Measurements from ENCODE around the gene ARFIP1.
A peak's percentile ranks its signal among the peaks of the same experiment; 100 is the strongest.

Gene ARFIP1

GRCh38 chr4:152935143-152935542 is 155.4 kb downstream of the ARFIP1 start:
- H2BK120ac ChIP-seq (ENCODE audit: low read depth, low read length) = no peak overlapping the region
- peaks cover 9% of the 10 kb centered on the region for H3K79me1 ChIP-seq (ENCODE audit: low read length)
- H4K8ac ChIP-seq (ENCODE audit: low read depth, low read length) = no peak overlapping the region
- no peaks in the 10 kb centered on the region for H3K27me3 ChIP-seq (ENCODE audit: insufficient read depth, low read length, poor library complexity)
- no CpG with 5 or more reads among the region's 16 CpGs for WGBS (ENCODE audit: extremely low coverage, insufficient coverage, low lambda C conversion rate)
- no peaks in the 10 kb centered on the region for H3K36me3 ChIP-seq (ENCODE audit: control insufficient read depth, insufficient read depth, low read length)
- H3K9ac ChIP-seq (ENCODE audit: low read length) = peak overlapping the region; percentile 89
- H3K56ac ChIP-seq (ENCODE audit: low read length) = no peak overlapping the region
- peak overlapping the region; percentile 73 for H3K4me2 ChIP-seq (ENCODE audit: low read length)
- no peak overlapping the region for H3K4ac ChIP-seq (ENCODE audit: low read depth, low read length)
- no peak overlapping the region for H4K5ac ChIP-seq (ENCODE audit: low read length)
- H3K79me2 ChIP-seq (ENCODE audit: control insufficient read depth, insufficient read depth, low read length) = peaks cover 20% of the 10 kb centered on the region
- no peak overlapping the region for H3K18ac ChIP-seq (ENCODE audit: low read length)
- no peak overlapping the region for H2BK15ac ChIP-seq (replicated peaks; ENCODE audit: low read depth)
- H3K23ac ChIP-seq (ENCODE audit: low read length) = no peak overlapping the region
- no peak overlapping the region for H2BK5ac ChIP-seq (ENCODE audit: low read length)
- H3K4me3 ChIP-seq (ENCODE audit: low read length) = no peak overlapping the region
- H3K27ac ChIP-seq (ENCODE audit: low read depth, low read length) = no peak overlapping the region
- no peaks in the 10 kb centered on the region for H3K4me1 ChIP-seq (ENCODE audit: control insufficient read depth, low read depth, low read length)
- DNase-seq = peak; percentile 92
- no peak overlapping the region for H2AK5ac ChIP-seq (ENCODE audit: low read length)

- Histone ChIP-seq H3K18ac (ENCODE audit: low read length) (peak within 1 kb of the TSS; percentile 71), H3K56ac (ENCODE audit: low read length) (peak within 1 kb of the TSS; percentile 95), H3K36me3 (ENCODE audit: control insufficient read depth, insufficient read depth, low read length) (no peaks in the 10 kb centered on the region), H3K23ac (ENCODE audit: low read length) (peak within 1 kb of the TSS; percentile 45), H2BK15ac (replicated peaks; ENCODE audit: low read depth) (no peak within 1 kb of the TSS), H3K4ac (ENCODE audit: low read depth, low read length) (peak within 1 kb of the TSS; percentile 49), H3K9ac (ENCODE audit: low read length) (peak within 1 kb of the TSS; percentile 89), H2BK5ac (ENCODE audit: low read length) (peak within 1 kb of the TSS; percentile 63), H3K27ac (ENCODE audit: low read depth, low read length) (peak within 1 kb of the TSS; percentile 49), H3K27me3 (ENCODE audit: insufficient read depth, low read length, poor library complexity) (no peaks in the 10 kb centered on the region), H2AK5ac (ENCODE audit: low read length) (no peak within 1 kb of the TSS), H4K5ac (ENCODE audit: low read length) (no peak within 1 kb of the TSS), H2BK120ac (ENCODE audit: low read depth, low read length) (no peak within 1 kb of the TSS), H3K79me1 (ENCODE audit: low read length) (peaks cover 11% of the 10 kb centered on the region), H3K4me1 (ENCODE audit: control insufficient read depth, low read depth, low read length) (no peaks in the 10 kb centered on the region), H3K4me2 (ENCODE audit: low read length) (peak within 1 kb of the TSS; percentile 87), H4K8ac (ENCODE audit: low read depth, low read length) (no peak within 1 kb of the TSS), H3K79me2 (ENCODE audit: control insufficient read depth, insufficient read depth, low read length) (peaks cover 23% of the 10 kb centered on the region), H3K4me3 (ENCODE audit: low read length) (peak within 1 kb of the TSS; percentile 85)
- WGBS (ENCODE audit: extremely low coverage, insufficient coverage, low lambda C conversion rate) = no CpG with 5 or more reads among the region's 75 CpGs
- DNase-seq = peak; percentile 93
These were observed 156.1 kb downstream of the ARFIP1 start, which contains the start of gene FHDC1 for GRCh38 chr4:152935631-152936445. TSS of gene FHDC1 (plus strand) at chr4:152936323. CDS start at chr4:152943058, 6,735 bp downstream.

GRCh38 chr4:152936446-152937335 is 156.9 kb downstream of the ARFIP1 start:
- no CpG with 5 or more reads among the region's 93 CpGs for WGBS (ENCODE audit: extremely low coverage, insufficient coverage, low lambda C conversion rate)
- peak overlapping the region; percentile 95 for H3K56ac ChIP-seq (ENCODE audit: low read length)
- no peaks in the 10 kb centered on the region for H3K27me3 ChIP-seq (ENCODE audit: insufficient read depth, low read length, poor library complexity)
- H3K36me3 ChIP-seq (ENCODE audit: control insufficient read depth, insufficient read depth, low read length) = no peaks in the 10 kb centered on the region
- H4K8ac ChIP-seq (ENCODE audit: low read depth, low read length) = no peak overlapping the region
- H2BK5ac ChIP-seq (ENCODE audit: low read length) = no peak overlapping the region
- peak overlapping the region; percentile 87 for H3K4me2 ChIP-seq (ENCODE audit: low read length)
- peak; percentile 71 for DNase-seq
- H3K4ac ChIP-seq (ENCODE audit: low read depth, low read length) = peak overlapping the region; percentile 62
- H3K4me3 ChIP-seq (ENCODE audit: low read length) = peak overlapping the region; percentile 85
- peak overlapping the region; percentile 45 for H3K23ac ChIP-seq (ENCODE audit: low read length)
- H3K79me1 ChIP-seq (ENCODE audit: low read length) = peaks cover 11% of the 10 kb centered on the region
- peak overlapping the region; percentile 71 for H3K18ac ChIP-seq (ENCODE audit: low read length)
- no peak overlapping the region for H2BK120ac ChIP-seq (ENCODE audit: low read depth, low read length)
- H3K79me2 ChIP-seq (ENCODE audit: control insufficient read depth, insufficient read depth, low read length) = peaks cover 26% of the 10 kb centered on the region
- no peak overlapping the region for H2AK5ac ChIP-seq (ENCODE audit: low read length)
- H4K5ac ChIP-seq (ENCODE audit: low read length) = no peak overlapping the region
- H2BK15ac ChIP-seq (replicated peaks; ENCODE audit: low read depth) = no peak overlapping the region
- H3K9ac ChIP-seq (ENCODE audit: low read length) = peak overlapping the region; percentile 89
- no peaks in the 10 kb centered on the region for H3K4me1 ChIP-seq (ENCODE audit: control insufficient read depth, low read depth, low read length)
- H3K27ac ChIP-seq (ENCODE audit: low read depth, low read length) = peak overlapping the region; percentile 49

- peaks cover 16% of the 10 kb centered on the region for H3K79me1 ChIP-seq (ENCODE audit: low read length)
- no peaks in the 10 kb centered on the region for H3K36me3 ChIP-seq (ENCODE audit: control insufficient read depth, insufficient read depth, low read length)
- peaks cover 33% of the 10 kb centered on the region for H3K79me2 ChIP-seq (ENCODE audit: control insufficient read depth, insufficient read depth, low read length)
- no peak overlapping the region for H4K5ac ChIP-seq (ENCODE audit: low read length)
- no peak for DNase-seq
- H3K4me1 ChIP-seq (ENCODE audit: control insufficient read depth, low read depth, low read length) = no peaks in the 10 kb centered on the region
- H3K23ac ChIP-seq (ENCODE audit: low read length) = no peak overlapping the region
- H3K27ac ChIP-seq (ENCODE audit: low read depth, low read length) = no peak overlapping the region
- H3K9ac ChIP-seq (ENCODE audit: low read length) = peak overlapping the region; percentile 89
- peak overlapping the region; percentile 85 for H3K4me3 ChIP-seq (ENCODE audit: low read length)
- H2AK5ac ChIP-seq (ENCODE audit: low read length) = no peak overlapping the region
- H3K4ac ChIP-seq (ENCODE audit: low read depth, low read length) = peak overlapping the region; percentile 62
- H3K4me2 ChIP-seq (ENCODE audit: low read length) = peak overlapping the region; percentile 87
- H3K56ac ChIP-seq (ENCODE audit: low read length) = peak overlapping the region; percentile 95
- H2BK5ac ChIP-seq (ENCODE audit: low read length) = no peak overlapping the region
- no peaks in the 10 kb centered on the region for H3K27me3 ChIP-seq (ENCODE audit: insufficient read depth, low read length, poor library complexity)
- no peak overlapping the region for H4K8ac ChIP-seq (ENCODE audit: low read depth, low read length)
- H2BK120ac ChIP-seq (ENCODE audit: low read depth, low read length) = no peak overlapping the region
- WGBS (ENCODE audit: extremely low coverage, insufficient coverage, low lambda C conversion rate) = no CpG with 5 or more reads among the region's 91 CpGs
- H2BK15ac ChIP-seq (replicated peaks; ENCODE audit: low read depth) = no peak overlapping the region
- peak overlapping the region; percentile 71 for H3K18ac ChIP-seq (ENCODE audit: low read length)
These were observed 157.8 kb downstream of the ARFIP1 start for GRCh38 chr4:152937336-152938236.

- peak overlapping the region; percentile 32 for H3K9ac ChIP-seq (ENCODE audit: low read length)
- no peak overlapping the region for H3K18ac ChIP-seq (ENCODE audit: low read length)
- no peak overlapping the region for H3K4ac ChIP-seq (ENCODE audit: low read depth, low read length)
- H3K4me3 ChIP-seq (ENCODE audit: low read length) = no peak overlapping the region
- no peak overlapping the region for H2AK5ac ChIP-seq (ENCODE audit: low read length)
- peak overlapping the region; percentile 87 for H3K4me2 ChIP-seq (ENCODE audit: low read length)
- no peaks in the 10 kb centered on the region for H3K36me3 ChIP-seq (ENCODE audit: control insufficient read depth, insufficient read depth, low read length)
- DNase-seq = no peak
- no peak overlapping the region for H2BK15ac ChIP-seq (replicated peaks; ENCODE audit: low read depth)
- no peak overlapping the region for H4K5ac ChIP-seq (ENCODE audit: low read length)
- peaks cover 4% of the 10 kb centered on the region for H3K4me1 ChIP-seq (ENCODE audit: control insufficient read depth, low read depth, low read length)
- H3K23ac ChIP-seq (ENCODE audit: low read length) = no peak overlapping the region
- H3K56ac ChIP-seq (ENCODE audit: low read length) = peak overlapping the region; percentile 42
- H3K27ac ChIP-seq (ENCODE audit: low read depth, low read length) = no peak overlapping the region
- H3K79me2 ChIP-seq (ENCODE audit: control insufficient read depth, insufficient read depth, low read length) = peaks cover 34% of the 10 kb centered on the region
- peaks cover 19% of the 10 kb centered on the region for H3K79me1 ChIP-seq (ENCODE audit: low read length)
- no peaks in the 10 kb centered on the region for H3K27me3 ChIP-seq (ENCODE audit: insufficient read depth, low read length, poor library complexity)
- WGBS (ENCODE audit: extremely low coverage, insufficient coverage, low lambda C conversion rate) = no CpG with 5 or more reads among the region's 17 CpGs
- H2BK5ac ChIP-seq (ENCODE audit: low read length) = no peak overlapping the region
- H2BK120ac ChIP-seq (ENCODE audit: low read depth, low read length) = no peak overlapping the region
- no peak overlapping the region for H4K8ac ChIP-seq (ENCODE audit: low read depth, low read length)
These were observed 158.6 kb downstream of the ARFIP1 start for GRCh38 chr4:152938237-152938947.
